Upper lobe of left lung (tissue), 4 donors: ENCODE measurements around the gene CRTC1.

Source experiments
- CTCF ChIP-seq, 6 experiments: fragments of 450-650 bp in 4 of 6; fragments of 200-600 bp in 2 of 6; sonication (generic) in 2 of 6; IDR thresholded peaks; one replicate each; pipeline ENCODE4 v1.5.1; 2016 to 2019; ENCODE audit warnings: antibody characterized with exemption in 6 of 6
- POLR2A ChIP-seq, 4 donors: fragments of 450-650 bp; IDR thresholded peaks; one replicate each; pipeline ENCODE4 v1.5.1; 2016 to 2017; ENCODE audit warnings: antibody characterized with exemption in 4 of 4, mild to moderate bottlenecking in 2 of 4
- POLR2AphosphoS5 ChIP-seq, 2 donors: sonication (generic); formaldehyde crosslinking; IDR thresholded peaks; one replicate each; pipeline ENCODE4 v1.5.1; 2017; ENCODE audit warnings: antibody characterized with exemption in 2 of 2

GRCh38 chr19:18754501-18754900 is 71.0 kb downstream of the CRTC1 start:
- TF ChIP-seq POLR2A (IDR thresholded peaks at IDR 0.05) (no peak), CTCF (IDR thresholded peaks at IDR 0.05) (no peak), POLR2AphosphoS5 (IDR thresholded peaks at IDR 0.05) (no peak)
